Progenitor cell of endocrine pancreas (in vitro differentiated cells): ENCODE measurements around the gene POFUT2. TPM values are rescaled to one million over a fixed set of nuclear protein-coding genes. Genes with fewer than 3 reads are reported as not detected.
A peak's percentile ranks its signal among the peaks of the same experiment; 100 is the strongest.

Experiments used
- DNase-seq: peaks from one replicate; pipeline ENCODE4 v3.0.0; 2021; ENCODE audit warnings: low spot score; ENCODE audit not compliant: unreplicated experiment
- H3K27ac Mint-ChIP-seq: 2 replicates; pipeline ENCODE4 v1.8.0; 2021; ENCODE audit warnings: mild to moderate bottlenecking, moderate library complexity, mixed read lengths
- H3K27me3 Mint-ChIP-seq: 2 replicates; pipeline ENCODE4 v1.8.0; 2021; ENCODE audit warnings: mixed read lengths
- H3K36me3 Mint-ChIP-seq: 2 replicates; pipeline ENCODE4 v1.8.0; 2022; ENCODE audit warnings: mixed read lengths; ENCODE audit not compliant: insufficient read depth
- H3K4me1 Mint-ChIP-seq: 2 replicates; pipeline ENCODE4 v1.8.0; 2021; ENCODE audit warnings: low read depth, mixed read lengths
- H3K4me3 Mint-ChIP-seq: 2 replicates; pipeline ENCODE4 v1.8.0; 2021; ENCODE audit warnings: low read depth, mild to moderate bottlenecking, moderate library complexity, mixed read lengths
- H3K9me3 Mint-ChIP-seq: 2 replicates; pipeline ENCODE4 v1.8.0; 2021; ENCODE audit warnings: low read depth, mixed read lengths
- CTCF ChIP-seq: fragments of 200-600 bp; sonication (generic); IDR thresholded peaks from one replicate; pipeline ENCODE4 v1.5.0; 2021; ENCODE audit warnings: antibody characterized with exemption, mild to moderate bottlenecking; ENCODE audit not compliant: unreplicated experiment
- total RNA-seq: library from RNA; stranded (reverse); gene quantifications from 2 replicates; pipeline ENCODE4 v1.2.1, GENCODE V29; 2021

The POFUT2 gene
- total RNA-seq, 1 donor from 2014 or later = 47.8 TPM

GRCh38 chr21:45332415-45332814 is 44.7 kb upstream of the POFUT2 start:
- Mint-ChIP-seq H3K4me3 (peak overlapping the region; percentile 22), H3K9me3 (no peaks in the 10 kb centered on the region), H3K27me3 (peaks cover 16% of the 10 kb centered on the region), H3K36me3 (no peaks in the 10 kb centered on the region), H3K27ac (peak overlapping the region; percentile 79), H3K4me1 (peaks cover 39% of the 10 kb centered on the region)
- no peak for DNase-seq
- TF ChIP-seq CTCF = no peak

DNA sequence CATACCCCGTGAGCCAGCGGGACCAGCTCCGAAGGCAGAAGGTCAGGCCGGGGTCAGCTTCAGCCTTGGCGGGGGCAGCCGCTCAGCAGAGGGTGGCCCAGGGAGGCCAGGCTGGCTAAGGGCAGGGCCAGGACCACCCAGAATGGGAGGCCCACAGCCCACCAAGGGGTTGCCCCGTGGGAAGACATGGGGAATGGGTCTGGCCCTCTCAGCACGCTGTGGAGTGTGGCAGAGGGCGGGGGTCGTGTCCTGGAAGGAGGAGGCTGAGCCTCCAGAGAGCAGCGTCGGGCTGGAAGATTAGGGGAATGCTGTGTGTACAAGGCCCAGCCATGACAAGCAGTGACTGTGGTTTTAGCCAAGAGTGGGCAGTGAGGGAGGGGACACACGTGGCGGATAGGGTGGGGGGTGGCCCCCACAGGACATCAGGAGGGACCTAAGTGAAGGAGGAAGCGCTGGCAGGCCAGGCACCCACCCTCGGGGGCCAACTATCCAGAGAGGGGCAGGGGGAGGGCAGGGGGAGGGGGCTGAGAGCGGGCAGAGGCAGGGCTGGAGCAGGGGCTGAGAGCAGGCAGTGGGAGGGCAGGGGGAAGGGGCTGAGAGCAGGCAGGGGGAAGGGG is 43.9 kb upstream of the POFUT2 start:
- H3K4me3 Mint-ChIP-seq = no peak overlapping the region
- peaks cover 38% of the 10 kb centered on the region for H3K4me1 Mint-ChIP-seq
- H3K9me3 Mint-ChIP-seq = no peaks in the 10 kb centered on the region
- H3K36me3 Mint-ChIP-seq = no peaks in the 10 kb centered on the region
- DNase-seq = no peak
- no peak for TF ChIP-seq CTCF
- peaks cover 20% of the 10 kb centered on the region for H3K27me3 Mint-ChIP-seq
- H3K27ac Mint-ChIP-seq = peak overlapping the region; percentile 93

- H3K27me3 Mint-ChIP-seq = peaks cover 17% of the 10 kb centered on the region
- H3K4me3 Mint-ChIP-seq = no peak overlapping the region
- H3K4me1 Mint-ChIP-seq = peaks cover 36% of the 10 kb centered on the region
- peak overlapping the region; percentile 45 for H3K27ac Mint-ChIP-seq
- H3K36me3 Mint-ChIP-seq = no peaks in the 10 kb centered on the region
- TF ChIP-seq CTCF = no peak
- DNase-seq = no peak
- H3K9me3 Mint-ChIP-seq = no peaks in the 10 kb centered on the region
Measured at GRCh38 chr21:45330851-45331261, 43.2 kb upstream of the POFUT2 start.

DNA sequence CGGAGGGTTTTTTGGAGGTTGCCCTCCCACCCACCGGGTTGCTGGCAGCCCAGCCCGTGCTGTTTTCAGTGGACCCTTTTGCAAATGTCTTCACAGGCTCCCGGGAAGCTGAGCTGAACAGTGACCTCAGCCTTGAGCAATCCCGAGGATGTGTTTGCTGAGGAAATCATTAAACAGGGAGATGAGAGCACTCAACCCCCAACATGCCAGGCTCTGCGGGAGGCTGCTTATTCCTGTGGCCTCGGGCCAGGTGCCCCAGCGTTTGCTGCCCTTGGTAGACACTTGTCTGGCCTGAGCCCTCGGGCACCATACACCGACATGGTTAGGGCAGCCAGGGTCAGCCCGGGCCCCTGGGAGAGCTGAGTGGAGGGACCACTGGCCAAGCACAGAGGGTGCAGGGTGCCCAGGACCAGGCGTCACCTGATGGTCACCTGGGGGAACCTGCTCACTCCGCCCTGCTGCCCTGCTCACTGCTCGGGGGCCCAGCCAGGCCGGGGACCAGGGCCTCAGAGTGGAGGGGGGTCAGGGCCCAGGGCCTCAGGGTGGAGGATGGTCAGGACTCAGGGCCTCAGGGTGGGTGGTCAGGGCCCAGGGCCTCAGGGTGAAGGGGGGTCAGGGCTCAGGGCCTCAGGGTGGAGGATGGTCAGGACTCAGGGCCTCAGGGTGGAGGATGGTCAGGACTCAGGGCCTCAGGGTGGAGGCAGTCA is 42.5 kb upstream of the POFUT2 start:
- DNase-seq = peak; percentile 40
- peaks cover 36% of the 10 kb centered on the region for H3K4me1 Mint-ChIP-seq
- no peaks in the 10 kb centered on the region for H3K9me3 Mint-ChIP-seq
- H3K4me3 Mint-ChIP-seq = peak overlapping the region; percentile 53
- H3K36me3 Mint-ChIP-seq = no peaks in the 10 kb centered on the region
- no peak for TF ChIP-seq CTCF
- H3K27ac Mint-ChIP-seq = peak overlapping the region; percentile 97
- H3K27me3 Mint-ChIP-seq = peaks cover 17% of the 10 kb centered on the region

GRCh38 chr21:45329261-45330074 is 41.8 kb upstream of the POFUT2 start:
- DNase-seq = no peak
- TF ChIP-seq CTCF = no peak
- Mint-ChIP-seq H3K4me1 (peaks cover 34% of the 10 kb centered on the region), H3K27ac (peak overlapping the region; percentile 97), H3K4me3 (peak overlapping the region; percentile 53), H3K36me3 (no peaks in the 10 kb centered on the region), H3K9me3 (no peaks in the 10 kb centered on the region), H3K27me3 (peaks cover 15% of the 10 kb centered on the region)
